Stimulated activated CD4-positive, alpha-beta T cell treated with anti-CD3 and anti-CD28 coated beads, Interleukin-15, amount 100 ng/mL, for 24 hours (primary cell): ENCODE measurements around the gene PIK3CD.
"Not testable (repeated sequence)": the region's sequence is repeated elsewhere in the genome, so short reads cannot be mapped to it uniquely, and the experiment has no call there.

ENCODE experiments used
- DNase-seq: peaks from one replicate; pipeline ENCODE4 v3.0.0-alpha.2; 2020

PIK3CD gene

DNA sequence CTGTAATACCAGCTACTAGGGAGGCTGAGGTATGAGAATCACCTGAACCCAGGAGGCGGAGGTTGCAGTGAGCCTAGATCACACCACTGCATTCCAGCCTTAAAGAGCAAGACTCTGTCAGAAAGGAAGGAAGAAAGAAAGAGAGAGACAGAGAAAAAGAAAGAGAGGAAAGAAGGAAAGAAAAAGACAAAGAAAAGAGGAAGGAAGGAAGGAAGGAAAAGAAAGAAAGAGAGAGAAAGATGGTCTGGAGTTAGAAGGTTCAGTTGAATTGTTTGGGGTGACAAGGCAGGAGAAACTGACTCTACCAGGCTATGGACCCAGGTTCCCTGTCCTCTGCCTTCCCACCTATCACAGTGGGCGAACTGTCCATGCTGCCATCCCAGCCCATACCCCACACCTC lies 27.4 kb upstream of the PIK3CD start:
- DNase-seq: no peak

DNA sequence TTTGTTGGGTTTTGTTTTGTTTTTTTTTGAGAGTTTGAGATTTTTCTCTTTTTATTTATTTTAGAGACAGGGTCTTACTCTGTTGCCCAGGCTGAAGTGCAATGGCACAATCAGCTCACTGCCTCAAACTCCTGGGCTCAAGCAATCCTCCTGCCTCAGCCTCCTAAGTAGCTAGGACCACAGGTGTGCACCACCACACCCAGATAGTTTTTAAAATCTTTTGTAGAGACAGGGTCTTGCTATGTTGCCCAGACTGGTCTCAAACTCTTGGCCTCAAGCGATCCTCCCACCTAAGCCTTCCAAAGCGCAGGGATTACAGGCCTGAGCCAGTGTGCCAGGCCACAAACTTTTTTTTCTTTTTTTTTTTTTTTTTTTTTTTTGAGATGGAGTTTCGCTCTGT lies 26.5 kb upstream of the PIK3CD start:
- DNase-seq: not testable (repeated sequence)

GRCh38 chr1:9626201-9626608 lies 25.3 kb upstream of the PIK3CD start:
- DNase-seq: peak; percentile 24

DNA sequence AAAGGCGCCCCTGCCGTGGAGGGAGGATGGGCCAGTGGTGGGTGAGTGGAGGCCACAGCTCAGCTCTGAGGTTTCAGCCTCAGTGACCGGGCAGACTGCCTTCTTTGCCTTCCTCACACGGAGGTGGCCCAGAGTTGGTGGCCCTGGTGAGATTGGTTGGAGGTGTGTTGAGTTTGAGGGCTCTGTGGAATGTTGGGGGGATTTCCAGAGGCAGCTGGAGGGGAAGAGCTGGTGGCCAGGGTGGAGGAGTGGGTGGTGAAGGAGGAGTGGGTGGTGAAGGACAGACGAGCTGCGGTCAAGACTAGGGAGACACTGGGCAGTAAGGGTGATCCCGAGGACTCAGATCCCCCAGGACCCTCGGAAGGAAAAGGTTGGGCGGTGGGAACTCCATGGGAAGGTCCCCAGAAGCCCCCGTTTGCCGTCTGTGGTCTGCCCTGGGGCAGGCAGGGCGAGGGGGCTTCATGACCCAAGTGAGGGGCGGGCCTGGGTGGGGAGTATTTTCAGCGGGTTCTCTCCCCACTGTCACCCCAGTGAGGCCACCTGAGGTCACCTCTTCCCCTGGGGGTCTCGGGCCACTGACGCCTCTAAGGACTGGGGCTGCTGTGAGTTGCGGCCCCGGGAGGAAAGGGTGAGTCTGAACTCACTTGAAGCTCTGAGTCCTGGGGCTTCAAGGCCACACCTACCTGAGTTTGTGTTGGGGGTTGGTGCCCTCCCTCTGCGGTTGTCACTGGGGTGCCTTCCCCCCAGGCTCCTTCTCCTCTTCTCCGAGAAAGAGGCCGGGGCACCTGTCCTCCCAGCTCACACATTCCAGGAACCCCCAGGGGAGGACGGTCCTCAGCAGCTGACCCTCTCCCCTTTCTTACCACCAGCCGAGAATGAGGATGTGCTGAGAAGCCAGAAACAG lies 22.7 kb upstream of the PIK3CD start:
- peak; percentile 83 for DNase-seq

DNA sequence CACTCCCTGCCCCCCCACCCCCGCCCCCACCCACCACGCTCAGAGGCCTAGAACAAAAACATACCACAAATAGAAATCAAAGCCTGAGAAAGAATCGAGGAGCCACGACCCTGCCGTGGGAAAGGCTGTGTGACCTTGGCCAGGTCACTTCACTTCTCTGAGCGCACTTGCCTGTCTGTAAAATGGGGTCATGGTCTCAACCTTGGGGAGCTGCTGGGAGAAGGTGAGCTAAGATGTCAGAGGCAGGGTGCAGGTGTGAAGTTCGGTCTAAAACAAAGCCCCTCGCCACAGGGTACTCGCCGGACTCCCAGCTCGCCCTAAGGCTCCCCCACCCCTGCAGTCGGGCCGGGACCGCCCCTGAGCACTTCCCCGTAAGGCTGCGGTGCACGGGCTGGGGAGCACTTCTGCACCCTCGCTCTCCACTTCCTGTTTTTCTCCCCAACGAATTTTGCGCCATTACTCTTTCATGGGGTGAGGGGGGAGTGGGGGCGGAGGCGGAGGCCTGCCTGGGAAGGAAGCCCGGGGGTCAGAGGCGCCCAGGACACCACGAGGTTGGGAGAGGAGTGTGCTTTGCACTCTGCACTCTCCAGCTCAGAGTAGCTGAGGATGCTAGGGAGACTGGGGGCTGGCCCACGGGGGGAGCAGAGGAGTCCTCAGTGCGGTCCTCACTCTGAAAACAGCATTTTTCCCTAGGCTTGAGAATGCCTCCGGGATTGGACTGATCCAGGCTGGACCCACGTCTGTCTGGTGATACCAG lies 21.9 kb upstream of the PIK3CD start:
- DNase-seq: peak; percentile 87

- peak; percentile 30 for DNase-seq
Observed at GRCh38 chr1:9630331-9631111, 21.0 kb upstream of the PIK3CD start.

GRCh38 chr1:9631613-9632012 lies 19.9 kb upstream of the PIK3CD start:
- no peak for DNase-seq

DNA sequence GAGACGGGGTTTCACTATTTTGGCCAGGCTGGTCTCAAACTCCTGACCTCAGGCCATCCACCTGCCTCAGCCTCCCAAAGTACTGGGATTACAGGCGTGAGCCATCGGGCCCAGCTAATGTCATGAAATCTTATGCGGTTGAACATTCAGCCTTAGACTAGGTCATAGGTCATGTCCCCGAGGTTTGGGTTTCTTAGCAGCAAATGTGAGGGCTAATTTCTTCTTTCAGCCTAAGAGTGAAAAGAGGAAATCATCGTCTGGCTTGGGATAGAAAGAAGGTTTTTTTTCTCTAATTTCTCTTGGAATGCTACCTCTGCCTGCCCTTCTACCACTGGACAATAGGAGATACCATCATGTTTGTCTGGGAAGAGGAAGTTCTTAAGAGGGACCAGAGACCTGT lies 18.0 kb upstream of the PIK3CD start:
- DNase-seq: no peak

DNA sequence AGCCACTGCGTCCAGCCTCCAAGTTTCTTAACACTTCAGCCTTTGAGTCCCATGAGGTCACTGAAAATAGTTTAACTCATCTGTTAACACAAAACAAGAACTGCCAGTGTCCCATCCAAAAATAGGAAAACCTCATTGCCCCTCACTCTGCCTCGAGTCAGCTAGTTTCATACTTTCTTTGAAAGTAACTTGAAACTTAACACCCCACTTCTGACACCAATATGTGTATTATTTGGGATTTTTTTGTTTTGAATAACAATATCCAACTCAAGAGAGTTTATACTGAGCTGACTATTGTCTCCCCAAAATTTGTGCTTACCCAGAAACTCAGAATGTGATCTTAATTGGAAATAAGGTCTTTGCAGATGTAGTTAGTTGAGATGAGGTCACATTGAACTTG lies 16.9 kb upstream of the PIK3CD start:
- DNase-seq: no peak

GRCh38 chr1:9639227-9639626 lies 12.3 kb upstream of the PIK3CD start:
- DNase-seq: no peak

- DNase-seq: peak; percentile 38
Observed at GRCh38 chr1:9643351-9644256, 7.9 kb upstream of the PIK3CD start.

DNA sequence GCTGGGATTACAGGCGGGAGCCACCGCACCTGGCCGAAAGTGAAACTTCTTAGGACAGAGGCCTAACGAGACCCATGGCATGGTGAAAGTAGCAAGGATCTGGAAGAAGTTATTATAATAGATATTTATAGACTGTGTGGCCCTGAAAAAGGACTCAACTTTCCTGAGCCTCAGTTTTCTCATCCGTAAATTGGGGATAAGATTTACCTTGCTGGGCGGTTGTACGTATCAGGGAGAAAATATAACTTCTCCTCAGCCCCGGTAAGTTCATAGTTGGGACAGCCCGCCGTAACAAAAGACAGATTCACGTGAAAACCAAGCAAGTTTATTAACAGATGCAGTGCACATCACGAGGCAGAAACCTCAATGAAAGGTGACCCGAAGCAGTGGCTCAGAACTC lies 5.5 kb upstream of the PIK3CD start:
- no peak for DNase-seq

DNA sequence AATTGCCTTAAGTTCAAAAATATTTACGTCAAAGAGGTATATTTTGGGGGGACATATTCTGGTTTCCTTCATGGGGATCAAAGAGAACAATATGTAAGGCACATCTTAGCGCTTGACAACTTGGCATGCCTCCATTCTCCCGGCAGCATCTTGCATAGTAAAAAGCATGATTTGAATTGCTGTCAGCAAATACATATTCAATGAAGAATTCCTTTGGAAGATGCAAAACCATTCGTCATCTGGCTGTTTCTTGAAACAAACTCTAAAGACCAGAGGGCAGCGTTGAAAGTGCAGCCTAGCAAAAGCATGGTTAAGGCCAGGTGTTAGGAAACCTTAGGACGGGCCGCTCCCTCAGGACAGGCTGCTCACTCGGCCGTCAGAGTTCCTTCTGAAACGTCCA lies 3.4 kb upstream of the PIK3CD start:
- DNase-seq: no peak

GRCh38 chr1:9649769-9650168 lies 1.8 kb upstream of the PIK3CD start:
- DNase-seq: no peak

DNA sequence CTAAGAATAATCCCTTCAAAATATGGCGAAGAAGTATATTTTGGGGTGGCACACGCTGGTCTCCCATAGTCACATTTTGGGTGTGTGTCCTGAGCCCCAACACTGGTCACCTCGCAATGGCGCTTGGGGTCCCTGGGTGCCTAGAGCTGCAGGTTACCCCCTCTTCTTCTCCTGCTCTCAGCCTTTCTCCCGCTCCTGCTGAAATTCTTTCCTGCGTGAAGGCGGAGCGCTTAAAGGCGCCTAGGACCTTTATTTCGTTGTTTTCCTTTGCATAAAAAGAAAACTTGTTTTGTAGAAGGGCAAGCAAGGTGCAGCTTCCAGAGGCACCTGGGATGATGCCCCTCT lies 339 bp upstream of the PIK3CD start:
- DNase-seq: no peak

DNA sequence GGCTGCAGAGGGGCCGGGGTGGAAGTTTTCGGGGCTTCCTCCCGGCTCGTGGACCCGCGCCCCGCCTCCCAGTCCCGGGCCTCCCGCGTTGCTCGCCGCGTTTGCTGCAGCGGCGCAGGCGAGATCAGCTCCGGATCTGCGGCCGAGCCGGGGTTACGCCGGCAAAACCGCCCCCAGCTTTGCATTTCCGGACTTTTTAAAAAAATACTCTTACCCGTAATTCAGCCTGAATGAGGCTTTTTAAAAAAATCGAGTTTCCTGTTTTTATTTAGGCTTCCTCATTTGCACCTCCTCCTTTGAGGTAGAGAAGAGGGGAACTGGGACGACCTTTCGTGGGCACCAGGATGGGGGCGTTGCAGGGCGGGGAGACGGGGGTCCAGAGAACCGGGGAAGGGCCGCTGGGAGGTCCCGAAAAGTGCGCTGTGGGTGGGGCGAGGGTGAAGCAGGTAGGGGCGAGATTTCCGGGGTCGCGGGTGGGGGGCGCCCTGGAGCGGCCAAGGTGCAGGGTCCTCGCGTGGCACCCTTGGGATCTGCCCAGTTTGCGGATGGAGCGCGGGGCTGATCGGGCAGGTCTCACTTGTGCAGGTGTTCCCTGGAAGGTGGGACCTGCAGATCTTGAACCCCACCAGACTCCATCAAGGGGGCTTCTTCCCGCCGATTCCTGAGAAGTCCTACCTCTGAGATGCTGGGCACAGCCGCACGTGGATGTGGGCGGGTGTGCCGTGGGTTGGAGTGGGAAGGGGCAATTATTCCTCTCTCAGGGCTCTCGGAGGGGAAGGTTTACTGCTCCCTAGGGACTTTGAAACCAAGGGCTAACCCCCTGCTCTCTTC lies 1.1 kb downstream of the PIK3CD start:
- peak; percentile 66 for DNase-seq

GRCh38 chr1:9653210-9653490 lies 1.6 kb downstream of the PIK3CD start:
- peak; percentile 29 for DNase-seq

GRCh38 chr1:9653491-9654050 lies 2.0 kb downstream of the PIK3CD start:
- peak; percentile 56 for DNase-seq

- peak; percentile 64 for DNase-seq
Observed at GRCh38 chr1:9654051-9654833, 2.7 kb downstream of the PIK3CD start.
